Jurkat, Clone E6-1 (cell line): ENCODE results near the gene USF2.

Experiments
- DNase-seq: peaks from one replicate; pipeline ENCODE4 v3.0.0-alpha.2; 2011; ENCODE audit warnings: low read depth, low spot score
- H3K4me3 ChIP-seq: 2 replicates; pipeline ENCODE4 v1.5.1; 2011; ENCODE audit warnings: mild to moderate bottlenecking, low read length, control low read depth, moderate library complexity

Gene USF2

GRCh38 chr19:35240327-35240726, 28.4 kb upstream of the USF2 start:
- DNase-seq = no peak
- no peak overlapping the region for H3K4me3 ChIP-seq

DNA sequence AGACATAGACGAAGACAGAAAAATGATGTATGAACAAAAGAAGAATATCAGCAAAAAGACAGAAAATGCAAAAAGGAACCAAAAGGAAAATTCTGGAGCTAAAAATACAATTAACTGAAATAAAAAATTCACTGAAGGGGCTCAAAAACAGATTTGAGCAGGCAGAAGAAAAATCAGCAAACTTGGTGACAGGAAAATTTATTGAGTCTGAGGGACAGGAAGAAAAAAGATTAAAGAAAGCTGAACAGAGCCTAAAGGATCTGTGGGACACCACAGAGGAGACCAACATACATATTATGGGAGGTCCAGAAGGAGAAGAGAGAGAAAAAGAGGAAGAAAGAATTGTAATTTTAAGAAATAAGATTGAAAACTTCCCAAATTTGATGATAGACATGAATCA, 27.3 kb upstream of the USF2 start:
- H3K4me3 ChIP-seq = no peak overlapping the region
- DNase-seq = no peak

GRCh38 chr19:35246466-35247092, 22.2 kb upstream of the USF2 start:
- DNase-seq = no peak
- H3K4me3 ChIP-seq = no peak overlapping the region

DNA sequence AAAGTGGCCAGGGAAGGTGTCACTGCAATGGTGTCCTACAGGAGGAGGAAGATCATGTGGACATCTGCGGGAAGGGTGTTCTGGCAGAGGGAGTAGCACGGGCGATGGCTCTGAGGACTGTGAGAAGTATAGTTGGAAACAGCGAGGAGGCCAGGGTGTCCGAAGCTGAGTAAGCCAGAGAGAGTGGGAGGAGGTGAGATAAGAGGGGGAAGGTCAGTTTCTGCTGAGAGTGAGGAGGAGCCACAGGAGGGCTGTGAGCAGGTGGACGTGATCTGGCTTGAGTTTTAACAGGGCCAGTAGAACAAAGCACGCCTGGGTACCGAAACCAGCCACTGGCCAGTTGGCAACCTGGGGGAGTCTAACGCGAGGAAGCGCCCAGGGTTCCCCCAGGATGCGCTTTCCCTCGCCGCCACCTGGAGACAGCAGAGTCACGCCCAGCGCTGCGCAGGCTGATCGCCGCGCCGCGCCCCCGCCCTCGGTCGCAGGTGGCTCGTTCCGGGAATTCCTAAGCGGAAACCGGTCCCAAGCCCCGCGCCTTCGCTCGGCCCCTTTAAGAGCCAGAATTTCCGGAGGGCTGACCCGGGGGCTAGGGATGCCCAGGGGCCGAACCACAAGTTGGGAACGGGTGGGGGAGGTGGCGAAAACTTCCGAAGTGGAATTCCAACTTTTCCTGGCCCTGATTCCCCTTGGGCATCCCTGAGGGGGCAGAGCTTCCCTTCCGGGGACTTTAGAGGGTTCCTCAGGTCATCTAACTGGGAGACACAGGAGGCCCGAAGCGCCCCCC, 21.0 kb upstream of the USF2 start:
- DNase-seq = no peak
- no peak overlapping the region for H3K4me3 ChIP-seq

GRCh38 chr19:35248310-35249145, 20.2 kb upstream of the USF2 start, which contains the start of gene LSR:
TSS of gene LSR (plus strand) at chr19:35249002. CDS start at chr19:35249023, 21 bp downstream.
- no peak within 1 kb of the TSS for H3K4me3 ChIP-seq
- DNase-seq = no peak

- no peak overlapping the region for H3K4me3 ChIP-seq
- no peak for DNase-seq
Measured at GRCh38 chr19:35249146-35249847, 19.5 kb upstream of the USF2 start.

DNA sequence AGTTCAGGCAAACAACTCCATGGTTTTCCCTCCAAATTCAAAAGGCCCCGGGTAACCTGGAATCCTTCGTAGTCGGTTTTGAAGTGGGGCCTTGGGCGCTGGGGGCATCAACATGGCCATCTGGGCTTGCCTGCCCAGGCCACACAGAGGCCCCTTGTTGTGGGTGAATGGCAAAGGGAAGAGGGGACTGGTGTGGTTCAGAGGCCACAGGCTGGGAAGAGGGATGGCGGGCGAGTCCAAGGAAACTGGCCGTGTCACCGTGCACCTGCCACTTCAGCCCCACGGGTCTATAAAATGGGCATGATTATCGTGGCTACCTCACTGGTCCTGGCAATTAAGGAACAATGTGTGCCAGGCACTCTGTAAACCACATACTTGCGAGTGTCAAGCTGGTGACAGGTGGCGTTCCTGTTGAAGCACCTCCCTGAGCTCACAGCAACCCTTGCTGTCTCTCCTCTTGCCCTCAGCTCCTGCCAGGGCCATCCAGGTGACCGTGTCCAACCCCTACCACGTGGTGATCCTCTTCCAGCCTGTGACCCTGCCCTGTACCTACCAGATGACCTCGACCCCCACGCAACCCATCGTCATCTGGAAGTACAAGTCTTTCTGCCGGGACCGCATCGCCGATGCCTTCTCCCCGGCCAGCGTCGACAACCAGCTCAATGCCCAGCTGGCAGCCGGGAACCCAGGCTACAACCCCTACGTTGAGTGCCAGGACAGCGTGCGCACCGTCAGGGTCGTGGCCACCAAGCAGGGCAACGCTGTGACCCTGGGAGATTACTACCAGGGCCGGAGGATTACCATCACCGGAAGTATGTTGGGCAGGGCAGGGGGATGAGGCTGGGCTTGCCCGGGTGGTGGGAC, 18.7 kb upstream of the USF2 start:
- no peak overlapping the region for H3K4me3 ChIP-seq
- no peak for DNase-seq

DNA sequence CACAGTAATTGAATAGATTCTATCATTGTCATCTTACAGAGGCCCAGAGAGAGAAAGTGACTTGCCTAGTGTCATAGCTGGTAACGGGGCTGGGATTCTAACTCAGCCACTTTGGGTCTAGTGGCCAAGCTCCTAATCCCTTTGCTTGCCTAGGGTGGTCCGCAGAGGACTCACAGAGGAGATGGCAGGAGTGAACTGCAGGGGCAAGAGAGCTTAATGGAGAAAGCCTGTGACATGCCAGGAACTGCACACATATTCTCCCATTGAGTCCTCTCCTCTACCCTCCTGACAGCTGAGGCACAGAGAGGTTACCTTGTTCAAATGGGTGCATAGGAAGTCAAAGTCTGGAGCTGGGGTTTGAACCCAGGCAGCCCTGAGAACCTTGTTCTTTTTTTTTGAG, 17.3 kb upstream of the USF2 start:
- no peak for DNase-seq
- H3K4me3 ChIP-seq = no peak overlapping the region

DNA sequence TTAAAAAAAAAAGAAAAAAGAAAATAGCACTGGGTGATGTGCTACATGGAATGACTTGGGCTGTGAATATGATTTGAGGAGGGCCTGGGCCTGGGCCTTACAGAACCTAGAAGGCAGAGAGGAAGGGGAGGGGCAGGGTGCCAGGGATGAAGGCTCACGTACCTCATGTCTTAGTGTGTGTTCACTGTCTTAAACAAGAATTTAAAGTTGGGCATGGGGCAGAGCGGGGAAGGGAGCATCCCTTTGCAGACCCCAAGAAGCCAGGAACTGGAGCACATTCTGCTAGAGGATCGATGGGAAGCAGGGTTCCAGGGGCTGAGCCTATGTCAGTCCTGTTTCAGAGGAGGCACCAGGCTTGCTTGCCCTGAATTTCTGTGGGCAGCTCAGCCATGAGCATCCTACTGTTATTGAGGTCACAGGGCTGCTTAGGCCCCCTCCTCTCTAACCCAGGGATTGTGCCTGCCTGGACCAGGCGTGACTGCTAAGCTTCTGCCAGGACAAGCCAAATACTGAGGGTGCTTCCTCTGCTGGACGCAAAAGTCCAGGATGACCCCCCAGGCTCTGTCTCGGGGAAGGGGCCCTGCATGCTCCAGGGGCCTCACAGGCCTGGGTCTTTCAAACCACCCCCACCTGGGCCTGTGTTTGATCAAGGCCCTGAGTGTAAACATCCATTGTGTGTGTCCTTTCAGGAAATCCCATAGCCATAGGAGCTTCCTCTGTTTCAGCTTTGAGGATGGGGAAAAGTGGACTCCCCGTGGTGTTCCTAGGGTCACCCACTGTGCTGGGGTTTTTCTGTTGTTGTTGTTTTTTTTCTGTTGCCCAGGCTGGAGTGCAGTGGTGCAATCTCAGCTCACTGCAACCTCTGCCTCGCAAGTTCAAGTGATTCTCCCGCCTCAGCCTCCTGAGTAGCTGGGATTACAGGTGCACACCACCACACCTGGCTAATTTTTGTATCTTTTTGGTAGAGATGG, 15.2 kb upstream of the USF2 start:
- no peak overlapping the region for H3K4me3 ChIP-seq
- DNase-seq = no peak

- DNase-seq = no peak
- no peak overlapping the region for H3K4me3 ChIP-seq
Measured at GRCh38 chr19:35254341-35255297, 14.1 kb upstream of the USF2 start.

DNA sequence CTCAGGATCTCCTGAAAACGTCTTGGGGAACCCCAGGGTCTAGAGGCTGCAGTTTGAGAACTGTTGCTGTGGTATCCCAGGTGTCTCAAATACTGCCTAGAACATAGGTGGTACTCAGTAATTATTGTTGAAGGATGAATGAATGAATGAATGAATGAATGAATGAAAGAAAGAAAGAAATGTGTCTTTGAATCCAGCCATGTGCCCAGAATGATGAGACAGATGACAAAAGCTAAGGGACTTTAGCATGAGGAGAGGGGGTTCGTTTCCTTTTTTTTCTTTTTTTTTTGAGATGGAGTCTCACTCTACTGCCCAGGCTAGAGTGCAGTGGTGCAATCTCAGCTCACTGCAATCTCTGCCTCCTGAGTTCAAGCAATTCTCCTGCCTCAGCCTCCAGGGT, 12.2 kb upstream of the USF2 start:
- H3K4me3 ChIP-seq = no peak overlapping the region
- DNase-seq = no peak

- no peak for DNase-seq
- no peak overlapping the region for H3K4me3 ChIP-seq
Measured at GRCh38 chr19:35257113-35257461, 11.7 kb upstream of the USF2 start.

DNA sequence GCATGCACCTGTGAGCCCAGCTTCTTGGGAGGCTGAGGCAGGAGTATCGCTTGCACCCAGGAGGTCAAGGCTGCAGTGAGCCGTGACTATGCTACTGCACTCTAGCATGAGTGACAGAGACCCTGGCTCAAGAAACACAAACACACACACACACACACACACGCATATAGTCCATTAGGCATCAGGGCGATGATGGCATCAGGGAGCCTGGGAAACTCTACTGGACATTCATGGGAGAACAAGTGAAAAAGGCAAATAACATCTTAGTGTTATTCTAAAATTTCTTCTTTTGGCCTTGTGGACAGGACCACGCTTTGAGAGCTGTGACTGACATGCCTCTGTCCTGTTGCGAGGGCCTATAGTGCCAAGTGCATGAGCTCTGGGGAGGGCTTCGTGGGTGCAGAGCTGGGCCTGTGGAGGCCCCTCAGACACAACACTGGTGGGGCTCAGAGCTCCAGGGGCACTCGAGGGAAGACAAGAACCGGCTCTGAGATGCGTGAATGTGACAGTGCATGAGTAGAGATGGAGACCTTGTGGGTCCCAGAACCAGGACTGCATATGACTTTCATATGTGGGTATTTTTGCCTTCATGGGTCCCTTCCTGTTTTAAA, 8.0 kb upstream of the USF2 start:
- no peak for DNase-seq
- H3K4me3 ChIP-seq = no peak overlapping the region

GRCh38 chr19:35261356-35262100, 7.2 kb upstream of the USF2 start:
- DNase-seq = no peak
- H3K4me3 ChIP-seq = no peak overlapping the region

DNA sequence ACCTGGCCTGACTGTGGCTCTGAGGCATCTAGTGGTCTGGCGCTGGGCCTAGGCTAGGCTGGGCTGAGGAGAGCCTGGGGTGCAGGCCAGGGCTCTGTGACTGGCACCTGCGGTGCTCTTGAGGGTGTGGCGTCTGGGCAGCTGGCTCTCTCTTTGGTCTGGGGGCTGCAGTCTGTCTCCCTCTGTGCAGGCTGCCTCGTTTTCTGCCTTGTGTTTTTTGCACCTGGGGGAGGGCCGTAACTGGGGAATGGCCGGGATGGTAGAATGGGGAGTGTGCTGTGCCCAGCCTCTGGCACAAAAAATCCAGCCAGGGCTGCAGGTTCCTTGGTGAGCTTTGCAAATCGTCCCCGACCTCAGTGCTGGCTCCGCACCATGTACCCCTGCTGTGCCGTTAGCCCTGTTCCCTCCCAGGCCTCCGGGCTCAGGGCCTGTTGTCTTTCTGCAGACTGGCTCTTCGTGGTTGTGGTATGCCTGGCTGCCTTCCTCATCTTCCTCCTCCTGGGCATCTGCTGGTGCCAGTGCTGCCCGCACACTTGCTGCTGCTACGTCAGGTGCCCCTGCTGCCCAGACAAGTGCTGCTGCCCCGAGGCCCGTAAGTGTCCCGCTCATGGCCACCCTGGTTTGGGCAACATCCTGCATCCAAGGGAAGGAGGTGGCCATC, 6.5 kb upstream of the USF2 start:
- no peak overlapping the region for H3K4me3 ChIP-seq
- DNase-seq = no peak
